NCI-H69 (cell line): ENCODE data around the gene CD200.

Source experiments
- DNase-seq: peaks from one replicate; lab custom pipeline; 2025; lab: John Stamatoyannopoulos, UW

Gene CD200

GRCh38 chr3:112411425-112411824 is 78.5 kb downstream of the CD200 start:
- DNase-seq, result no peak
